Stimulated activated CD4-positive, alpha-beta T cell treated with anti-CD3 and anti-CD28 coated beads, TNF-alpha, amount 100 ng/mL, for 4 hours (primary cell): ENCODE data around the gene ZFAND6.
"Not testable (repeated sequence)": the region's sequence is repeated elsewhere in the genome, so short reads cannot be mapped to it uniquely, and the experiment has no call there.

ENCODE experiments used
- DNase-seq, 3 experiments: peaks; one replicate each; pipeline ENCODE4 v3.0.0-alpha.2; 2020; ENCODE audit warnings: low read depth in 3 of 3

ZFAND6 gene

DNA sequence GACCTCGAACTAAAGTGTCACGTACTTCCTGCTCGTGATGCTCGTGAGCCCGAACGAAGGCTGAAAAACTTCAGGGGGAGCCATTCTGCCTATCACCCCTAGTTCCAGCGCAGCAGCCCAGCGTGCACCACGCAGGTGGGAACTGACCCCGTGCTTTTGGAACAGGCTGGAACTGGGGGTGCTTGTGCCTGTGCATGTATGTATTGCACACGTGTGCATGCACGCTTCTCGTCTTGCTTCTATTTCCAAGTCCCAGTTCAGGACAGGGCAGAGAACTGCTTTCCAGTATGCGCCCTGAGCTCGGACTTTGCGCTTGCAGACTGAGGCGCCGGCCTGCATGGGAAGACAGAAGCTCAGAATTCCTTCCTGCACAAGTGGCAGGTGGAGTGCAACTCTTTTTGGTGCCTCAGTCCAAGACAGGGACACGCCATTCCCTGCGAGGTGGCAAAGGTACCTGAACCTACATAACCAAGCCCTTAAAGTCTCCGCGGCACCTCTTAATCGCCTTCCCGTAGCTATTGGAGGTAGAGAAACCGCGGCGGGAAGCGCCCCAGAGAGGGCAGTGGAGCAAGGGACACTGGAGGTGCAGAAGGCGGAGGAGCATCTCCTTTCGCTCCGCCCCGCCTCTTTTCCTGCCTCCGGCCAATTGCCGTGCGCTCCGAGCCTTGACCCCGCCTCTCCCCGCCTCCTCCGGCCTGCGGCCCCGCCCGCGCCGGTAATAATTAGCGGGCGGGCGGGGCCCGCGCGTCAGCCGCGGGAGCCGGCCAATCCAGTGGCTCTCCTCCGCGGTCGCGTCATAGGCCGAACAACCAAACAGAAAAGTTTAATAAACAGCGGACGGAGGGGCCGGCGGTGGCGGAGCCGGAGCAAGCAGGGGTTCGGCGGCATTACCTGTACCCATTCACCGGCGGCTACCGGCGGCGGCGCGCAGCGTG, at the start of gene ZFAND6:
Gene ZFAND6, plus strand, starts transcription at position 826 of the 935 bp plus-strand sequence. CDS start 60,669 bp downstream, outside the sequence.
- DNase-seq, result peak; percentile 89 to 94 (median 92)

DNA sequence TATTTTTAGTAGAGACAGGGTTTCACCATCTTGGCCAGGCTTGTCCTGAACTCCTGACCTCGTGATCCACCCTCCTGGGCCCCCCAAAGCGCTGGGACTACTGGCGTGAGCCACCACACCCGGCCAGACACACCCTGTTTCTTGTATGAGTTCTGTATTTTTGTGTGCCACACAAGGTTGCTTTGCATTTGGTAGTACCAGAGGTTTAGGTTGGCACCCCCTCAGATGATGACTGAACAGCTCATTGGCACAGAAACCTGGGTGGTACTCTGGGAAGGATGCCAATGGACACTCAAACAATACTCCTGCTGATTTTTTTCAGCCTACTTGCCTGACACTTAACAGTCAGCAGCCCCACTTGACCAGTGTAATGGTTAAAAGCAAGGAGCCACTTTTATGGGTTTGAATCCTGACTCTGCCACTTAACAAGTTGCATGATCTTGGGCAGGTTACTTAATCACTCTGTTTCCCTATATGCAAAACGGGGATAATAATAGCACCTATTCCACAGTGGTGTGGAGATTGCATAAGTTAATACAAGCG, 49.3 kb upstream of the ZFAND6 start:
- DNase-seq, result no peak

DNA sequence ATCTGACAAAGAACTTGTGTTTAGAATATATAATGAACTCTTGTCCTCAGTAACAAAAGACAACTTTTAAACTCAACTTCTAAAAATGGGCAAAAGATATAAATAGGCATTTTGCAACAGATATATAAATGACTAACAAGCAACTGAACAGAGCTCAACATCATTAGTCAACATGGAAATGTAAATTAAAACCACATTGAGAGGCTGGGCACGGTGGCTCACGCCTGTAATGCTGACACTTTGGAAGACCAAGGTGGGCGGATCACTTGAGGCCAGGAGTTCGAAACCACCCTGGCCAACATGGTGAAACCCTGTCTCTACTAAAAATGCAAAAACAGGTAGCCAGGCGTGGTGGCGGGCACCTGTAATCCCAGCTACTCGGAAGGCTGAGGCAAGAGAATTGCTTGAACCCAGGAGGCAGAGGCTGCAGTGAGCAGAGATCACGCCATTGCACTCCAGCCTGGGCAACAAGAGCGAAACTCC, 48.4 kb upstream of the ZFAND6 start:
- DNase-seq, result not testable (repeated sequence)

DNA sequence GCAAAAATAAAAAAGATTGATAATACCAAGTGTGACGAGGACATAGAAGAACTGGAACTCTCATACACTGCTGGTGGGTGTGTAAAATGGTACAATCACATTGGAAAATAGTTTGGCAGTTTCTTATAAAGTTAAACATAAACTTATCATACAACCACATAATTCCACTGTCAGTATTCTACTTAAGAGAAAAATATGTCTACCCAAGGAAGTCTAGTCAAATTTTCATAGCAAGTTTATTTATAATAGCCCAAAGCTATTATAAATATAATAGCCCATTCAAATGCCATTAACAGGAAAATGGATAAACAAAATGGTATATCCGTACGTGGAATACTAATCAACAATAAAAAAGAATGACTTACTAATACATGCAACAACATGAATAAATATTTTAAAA, 47.9 kb upstream of the ZFAND6 start:
- DNase-seq, result no peak

DNA sequence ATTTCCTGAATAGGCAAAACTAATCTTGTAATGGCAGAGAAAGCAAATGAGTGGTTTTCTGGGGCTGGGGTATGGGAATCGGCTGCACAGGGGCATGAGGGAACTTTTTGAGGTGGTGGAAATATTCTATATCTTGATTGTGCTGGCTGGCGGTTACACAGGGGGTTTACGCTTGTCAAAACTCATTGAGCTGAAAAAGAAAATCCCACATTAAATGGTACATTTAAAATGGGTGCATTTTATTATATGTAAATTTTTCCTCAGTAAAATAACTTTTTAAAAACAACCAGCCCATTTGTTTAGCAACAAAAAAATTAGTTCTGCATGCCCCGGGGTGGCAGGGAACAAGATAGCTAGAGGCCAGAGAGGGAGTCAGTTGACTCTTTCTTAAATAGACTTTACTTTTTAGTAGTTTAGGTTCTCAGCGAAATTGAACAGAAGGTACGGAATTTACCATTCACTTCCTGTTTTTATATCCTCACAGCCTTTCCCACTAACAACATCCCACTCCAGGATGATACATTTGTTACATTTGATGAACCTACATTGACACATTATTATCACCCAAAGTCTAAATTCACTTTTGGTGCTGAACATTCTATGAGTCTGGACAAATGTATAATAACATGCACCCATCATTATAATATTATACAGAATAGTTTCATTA, 47.3 kb upstream of the ZFAND6 start:
- no peak for DNase-seq

DNA sequence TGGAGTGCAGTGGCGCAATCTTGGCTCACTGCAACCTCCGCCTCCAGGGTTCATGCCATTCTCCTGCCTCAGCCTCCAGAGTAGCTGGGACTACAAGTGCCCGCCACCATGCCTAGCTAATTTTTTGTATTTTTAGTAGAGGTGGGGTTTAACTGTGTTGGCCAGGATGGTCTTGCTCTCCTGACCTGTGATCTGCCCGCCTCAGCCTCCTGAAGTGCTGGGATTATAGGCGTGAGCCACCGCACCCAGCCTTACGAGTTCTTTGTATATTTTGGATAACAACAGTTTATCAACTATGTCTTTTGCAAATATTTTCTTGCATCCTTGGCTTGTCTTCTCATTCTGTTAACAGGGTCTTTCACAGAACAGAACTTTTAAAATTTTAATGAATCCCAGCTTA, 45.3 kb upstream of the ZFAND6 start:
- DNase-seq, result not testable (repeated sequence)

DNA sequence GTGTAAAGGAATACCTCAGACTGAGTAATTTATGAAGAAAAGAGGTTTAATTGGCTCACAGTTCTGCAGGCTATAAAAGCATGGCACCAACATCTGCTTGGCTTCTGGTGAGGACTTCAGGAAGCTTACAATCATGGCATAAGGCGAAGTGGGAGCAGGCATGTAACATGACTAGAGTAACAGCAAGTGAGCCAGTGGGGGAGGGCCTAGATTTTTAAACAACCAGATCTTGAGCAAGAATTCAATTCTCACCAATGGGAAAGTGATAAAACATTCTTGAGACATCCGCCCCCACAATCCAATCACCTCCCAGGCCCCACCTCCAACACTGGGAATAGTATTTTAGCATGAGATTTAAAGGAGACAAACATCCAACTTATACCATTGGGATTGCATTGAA, 44.3 kb upstream of the ZFAND6 start:
- DNase-seq, result no peak

DNA sequence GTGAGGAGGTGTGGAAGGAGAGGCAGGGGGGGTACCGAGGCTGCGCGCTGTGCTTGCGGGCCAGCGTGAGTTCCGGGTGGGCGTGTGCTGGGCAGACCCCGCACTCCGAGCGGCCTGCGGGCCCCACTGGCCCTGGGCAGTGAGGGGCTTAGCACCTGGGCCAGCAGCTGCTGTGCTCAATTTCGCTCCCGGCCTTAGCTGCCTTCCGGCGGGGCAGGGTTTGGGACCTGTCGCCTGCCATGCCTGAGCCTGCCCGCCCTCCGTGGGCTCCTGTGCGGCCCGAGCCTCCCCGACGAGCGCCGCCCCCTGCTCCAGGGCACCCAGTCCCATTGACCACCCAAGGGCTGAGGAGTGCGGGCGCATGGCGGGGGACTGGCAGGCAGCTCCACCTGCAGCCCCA, 43.0 kb upstream of the ZFAND6 start:
- DNase-seq, result not testable (repeated sequence)

DNA sequence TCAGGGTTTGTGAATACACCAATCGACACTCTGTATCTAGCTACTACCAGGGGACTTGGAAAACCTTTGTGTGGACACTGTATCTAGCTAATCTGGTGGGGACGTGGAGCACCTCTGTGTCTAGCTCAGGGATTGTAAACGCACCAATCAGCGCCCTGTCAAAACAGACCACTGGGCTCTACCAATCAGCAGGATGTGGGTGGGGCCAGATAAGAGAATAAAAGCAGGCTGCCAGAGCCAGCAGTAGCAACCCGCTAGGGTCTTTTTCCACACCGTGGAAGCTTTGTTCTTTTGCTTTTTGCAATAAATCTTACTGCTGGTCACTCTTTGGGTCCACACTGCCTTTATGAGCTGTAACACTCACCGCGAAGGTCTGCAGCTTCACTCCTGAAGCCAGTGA, 42.3 kb upstream of the ZFAND6 start:
- not testable (repeated sequence) for DNase-seq

DNA sequence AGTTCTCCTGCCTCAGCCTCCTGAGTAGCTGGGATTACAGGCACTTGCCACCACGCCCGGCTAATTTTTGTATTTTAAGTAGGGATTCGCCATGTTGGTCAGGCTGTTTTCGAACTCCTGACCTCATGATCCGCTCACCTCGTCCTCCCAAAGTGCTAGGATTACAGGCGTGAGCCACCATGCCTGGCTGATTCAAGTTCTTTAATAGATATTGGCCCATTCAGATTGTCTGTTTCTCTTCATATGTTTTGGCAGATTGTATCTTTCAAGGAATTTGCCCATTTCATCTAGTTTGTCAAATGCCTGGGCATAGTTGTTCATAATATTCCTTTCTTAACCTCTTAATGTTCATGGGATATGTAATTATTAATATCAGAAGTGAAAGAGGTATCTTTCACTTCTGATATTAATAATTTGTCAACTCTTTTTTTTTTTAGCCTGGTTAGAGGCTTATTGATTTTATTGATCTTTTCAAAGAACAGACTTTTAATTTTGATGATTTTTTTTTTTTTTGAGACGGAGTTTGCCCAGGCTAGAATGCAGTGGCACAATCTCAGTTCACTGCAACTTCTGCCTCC, 40.2 kb upstream of the ZFAND6 start:
- no peak for DNase-seq

DNA sequence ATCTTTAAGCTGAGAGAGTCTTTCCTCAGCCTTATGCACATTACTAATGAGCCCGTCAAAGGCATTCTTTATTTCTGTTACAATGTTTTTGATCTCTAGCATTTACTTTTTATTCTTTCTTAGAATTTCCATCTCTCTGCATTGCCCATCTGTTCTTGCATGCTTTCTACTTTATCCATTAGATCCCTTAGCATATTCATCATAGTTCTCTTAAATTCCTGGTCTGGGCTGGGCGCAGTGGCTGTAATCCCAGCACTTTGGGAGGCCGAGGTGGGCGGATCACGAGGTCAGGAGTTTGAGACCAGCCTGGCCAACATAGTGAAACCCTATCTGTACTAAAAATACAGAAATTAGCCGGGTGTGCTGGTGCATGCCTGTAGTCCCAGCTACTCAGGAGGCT, 39.3 kb upstream of the ZFAND6 start:
- not testable (repeated sequence) for DNase-seq

DNA sequence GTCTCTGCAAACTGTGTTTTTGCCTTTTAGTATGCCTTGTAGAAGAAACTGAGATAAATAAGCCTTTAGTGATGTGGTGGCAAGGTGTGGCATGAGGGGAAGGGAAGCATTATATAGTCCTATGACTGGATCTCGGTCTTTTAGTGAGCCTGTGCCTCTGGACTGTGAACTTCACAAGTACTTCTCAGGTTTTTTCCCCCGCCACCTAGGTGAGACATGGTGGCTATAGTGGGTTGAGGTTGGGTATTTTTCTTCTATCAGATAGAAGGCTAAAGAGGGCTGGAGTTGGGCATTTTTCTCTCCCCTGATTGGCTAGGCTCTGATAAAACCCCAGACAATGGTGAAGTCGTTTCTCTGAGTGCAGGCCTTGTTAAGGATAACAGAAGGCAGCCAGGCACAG, 38.7 kb upstream of the ZFAND6 start:
- DNase-seq, result no peak

DNA sequence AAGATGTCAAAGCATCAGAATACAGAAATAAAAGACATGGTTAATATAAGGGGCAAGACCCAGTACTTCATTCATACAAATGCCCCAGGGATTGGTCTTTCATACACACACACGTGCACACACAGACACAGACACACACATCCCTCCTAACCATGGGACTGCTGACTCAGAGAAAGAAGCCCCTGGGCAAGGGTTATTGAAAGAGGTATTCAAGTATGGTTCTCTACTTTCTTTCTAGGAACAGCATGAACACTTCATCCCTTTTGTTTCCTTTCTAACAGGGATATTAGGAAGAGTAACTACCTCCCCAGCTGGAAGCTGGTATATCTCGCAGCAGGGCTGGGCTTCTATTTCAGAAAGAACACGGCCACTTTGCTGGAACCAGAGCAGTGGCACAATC, 33.2 kb upstream of the ZFAND6 start:
- no peak for DNase-seq

DNA sequence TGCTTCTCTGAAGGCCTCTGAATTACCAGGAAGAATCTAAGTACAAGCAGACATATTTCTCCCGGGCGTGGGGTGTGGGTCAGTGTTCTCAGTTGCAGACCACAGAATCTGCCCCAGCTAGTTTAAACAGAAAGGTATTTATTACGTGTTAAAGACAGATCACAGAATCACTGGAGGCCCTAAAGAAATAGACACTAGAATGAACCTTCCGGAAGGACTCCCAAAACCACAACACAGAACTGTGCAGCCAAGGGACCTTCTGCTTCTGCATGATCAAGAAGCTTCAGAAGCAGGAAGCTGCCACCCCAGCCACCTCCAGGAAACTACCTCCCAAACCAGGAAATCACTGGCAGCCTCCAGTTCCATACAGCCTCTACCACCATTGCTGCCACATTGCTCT, 32.7 kb upstream of the ZFAND6 start:
- no peak for DNase-seq

DNA sequence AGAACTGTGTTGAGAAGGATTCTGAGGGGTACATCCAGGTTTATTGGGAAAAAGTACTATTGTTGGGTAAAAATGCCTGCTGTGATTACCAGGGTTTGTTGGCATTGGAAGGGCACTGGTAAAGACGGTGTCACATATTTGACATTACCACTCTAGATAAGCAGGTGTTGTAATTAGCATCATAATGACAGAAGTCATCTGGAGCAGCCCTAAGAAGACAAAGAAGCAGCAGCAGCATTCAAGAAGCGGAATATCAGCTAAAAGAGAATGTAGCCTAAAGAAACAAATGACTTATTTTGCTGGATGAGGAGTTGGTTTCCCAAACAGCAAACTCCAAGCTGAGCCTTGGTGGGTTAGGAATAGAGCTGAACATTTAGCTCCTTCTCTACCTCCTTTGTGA, 30.5 kb upstream of the ZFAND6 start:
- no peak for DNase-seq

DNA sequence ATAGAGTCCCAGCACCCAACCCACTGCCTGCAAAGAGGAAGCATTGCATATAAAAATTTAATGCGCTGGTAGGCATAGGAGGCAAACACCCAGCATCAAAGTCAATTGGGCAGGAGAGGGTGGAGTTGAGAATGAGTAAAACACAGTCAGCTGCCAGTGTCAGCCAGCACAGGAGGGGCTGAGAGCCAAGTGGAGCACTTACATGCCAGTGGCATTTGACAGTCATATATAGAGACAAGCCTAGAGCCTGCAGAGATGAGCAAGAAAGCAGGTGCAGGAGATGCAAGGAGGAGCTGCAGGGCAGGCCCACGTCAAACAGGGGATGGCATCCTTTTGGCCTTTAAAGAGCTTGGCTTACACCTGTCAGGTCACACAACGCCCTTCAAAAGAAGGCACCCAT, 27.6 kb upstream of the ZFAND6 start:
- no peak for DNase-seq

DNA sequence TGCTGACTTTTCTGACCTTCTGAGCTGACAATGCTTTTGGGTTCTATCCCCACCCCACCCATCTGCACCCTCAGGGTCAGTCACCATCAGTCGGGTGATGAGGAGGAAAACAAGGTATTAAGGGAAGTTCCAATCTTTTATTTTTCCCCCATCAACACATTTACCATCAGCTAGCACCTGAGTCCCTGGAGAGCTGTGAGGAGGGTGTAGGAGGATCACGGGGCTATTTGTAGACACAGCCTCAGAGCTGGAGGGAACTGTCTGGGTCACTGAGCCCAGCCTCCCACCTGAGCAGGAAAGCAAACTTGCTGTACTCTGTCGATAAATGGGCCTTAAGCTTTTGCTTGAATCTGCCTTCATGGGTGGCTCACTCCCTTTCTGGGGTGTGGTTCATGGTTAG, 24.8 kb upstream of the ZFAND6 start:
- DNase-seq, result no peak

DNA sequence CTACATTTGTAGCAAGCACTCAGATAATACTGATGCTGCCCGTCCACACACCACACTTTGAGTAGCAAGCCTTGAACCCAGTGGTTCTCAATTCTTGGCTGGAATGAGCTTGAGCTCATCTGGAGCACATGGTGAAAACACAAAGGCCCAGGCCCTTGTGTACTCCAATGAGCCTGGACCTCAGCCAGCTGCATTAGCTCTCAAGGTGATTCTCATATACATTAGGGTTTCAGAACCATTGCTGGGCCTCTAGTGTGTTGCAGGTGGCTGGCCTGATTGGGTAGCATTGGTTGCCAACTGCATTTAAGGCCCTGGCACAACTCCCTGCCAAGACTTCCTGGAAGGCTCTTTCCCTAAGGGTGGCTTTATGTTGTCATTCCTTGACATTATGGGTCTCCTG, 23.4 kb upstream of the ZFAND6 start:
- no peak for DNase-seq

DNA sequence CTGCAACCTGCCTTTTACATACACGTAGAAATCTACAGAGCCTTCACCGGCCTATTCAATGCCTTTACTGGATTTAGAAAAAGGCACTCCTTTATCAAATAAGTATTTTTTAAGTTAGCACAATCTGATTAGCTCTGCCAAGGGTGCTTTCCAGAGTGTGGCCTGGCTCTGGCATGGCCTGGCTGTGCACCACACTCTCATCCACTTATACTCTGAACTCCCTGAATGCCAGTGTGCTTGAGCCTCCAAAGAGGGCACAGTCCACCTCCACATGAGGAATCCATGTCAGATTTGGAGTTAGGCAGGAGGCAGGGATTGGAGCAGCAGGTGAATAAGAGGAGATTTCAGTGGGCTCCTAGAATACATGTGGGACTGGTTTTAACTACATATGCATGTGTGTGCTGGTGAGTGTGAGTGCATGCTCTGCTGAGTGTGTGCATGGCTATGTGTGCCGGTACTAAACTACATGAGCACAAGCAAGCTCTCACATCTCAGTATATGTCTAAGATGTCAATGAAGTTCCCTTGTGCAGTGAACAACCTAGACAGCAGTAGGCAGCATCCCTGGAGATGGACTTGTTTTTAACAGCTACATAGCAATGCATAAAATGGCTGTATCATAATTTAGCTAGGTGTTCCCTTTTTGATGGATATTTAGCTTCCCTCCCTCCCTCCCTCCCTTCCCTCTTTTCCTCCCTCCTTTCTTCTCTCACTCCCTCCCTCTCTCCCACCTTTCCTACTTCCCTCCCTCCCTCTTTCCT, 17.8 kb upstream of the ZFAND6 start:
- no peak for DNase-seq

DNA sequence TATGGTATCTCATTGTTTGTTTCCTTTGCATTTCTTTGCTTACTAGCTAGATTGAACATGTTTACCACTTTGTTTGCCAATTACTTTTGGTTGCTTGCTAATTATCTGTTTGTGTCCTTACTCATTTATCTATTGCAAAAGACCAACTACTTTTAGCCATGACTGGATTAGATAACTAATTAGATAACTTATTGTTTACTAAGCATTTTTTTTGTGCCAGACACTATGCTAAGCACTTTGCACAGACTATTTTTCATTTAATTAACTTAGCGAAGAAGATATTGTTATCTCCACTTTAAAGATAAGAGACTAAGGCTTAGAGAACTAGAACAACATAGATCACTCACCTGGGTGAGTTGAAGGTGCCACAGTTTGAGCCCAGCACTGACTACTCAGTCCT, 16.9 kb upstream of the ZFAND6 start:
- no peak for DNase-seq

DNA sequence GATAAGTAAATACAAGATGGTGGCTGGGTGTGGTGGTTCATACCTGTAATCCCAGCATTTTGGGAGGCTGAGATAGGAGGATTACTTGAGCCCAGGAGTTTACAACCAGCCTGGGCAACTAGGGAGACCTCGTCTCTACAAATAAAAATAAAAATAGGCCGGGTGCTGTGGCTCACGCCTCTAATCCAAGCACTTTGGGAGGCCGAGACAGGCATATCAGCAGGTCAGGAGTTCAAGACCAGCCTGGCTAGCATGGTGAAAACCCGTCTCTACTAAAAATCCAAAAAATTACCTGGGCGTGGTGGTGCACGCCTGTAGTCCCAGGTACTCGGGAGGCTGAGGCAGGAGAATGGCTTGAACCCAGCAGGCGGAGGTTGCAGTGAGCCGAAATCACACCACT, 14.3 kb upstream of the ZFAND6 start:
- DNase-seq, result not testable (repeated sequence)

DNA sequence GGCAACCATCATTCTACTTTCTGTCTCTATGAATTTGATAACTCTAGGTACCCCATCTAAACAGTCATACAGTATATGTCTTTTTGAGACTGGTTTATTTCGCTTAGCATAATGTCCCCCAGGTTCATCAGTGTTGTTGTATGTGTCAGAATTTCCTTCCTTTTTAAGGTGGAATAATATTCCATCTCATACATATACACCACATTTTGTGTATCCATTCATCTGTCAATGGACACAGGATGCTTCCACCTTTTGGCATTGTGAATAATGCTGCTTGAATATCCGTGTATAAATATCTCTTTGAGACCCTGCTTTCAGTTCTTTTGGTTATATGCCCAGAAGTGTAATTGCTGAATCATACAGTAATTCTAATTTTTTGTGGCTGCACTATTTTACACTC, 10.4 kb upstream of the ZFAND6 start:
- no peak for DNase-seq
